H1 (cell line): ENCODE results near the gene LRBA. TPM values are rescaled to one million over a fixed set of nuclear protein-coding genes. Genes with fewer than 3 reads are reported as not detected.

Experiments
- CTCF ChIA-PET: fragments of 300-600 bp; sonication (Branson Sonifier 250); formaldehyde crosslinking; loops from one replicate; lab custom pipeline; 2021; ENCODE audit not compliant: partially characterized antibody; lab: Charles Lee
- POLR2A ChIA-PET: fragments of 300-600 bp; sonication (Branson Sonifier 250); formaldehyde crosslinking; loops from one replicate; lab custom pipeline; 2021; ENCODE audit warnings: inconsistent platforms; ENCODE audit not compliant: partially characterized antibody; lab: Charles Lee
- DNase-seq, 2 experiments: peaks; one replicate each; pipeline versions ENCODE4 v3.0.0 to v3.0.0-alpha.2; 2010 to 2022; ENCODE audit warnings: low spot score in 2 of 2, low read depth in 1 of 2, mixed read lengths in 1 of 2
- FAIRE-seq: peaks from 2 replicates; lab custom pipeline; 2011; peaks lifted over from hg19 to GRCh38; lab: Jason Lieb, UNC
- H2AFZ ChIP-seq: 2 replicates; pipeline ENCODE4 v1.8.1; 2012; ENCODE audit warnings: low read length, inconsistent platforms
- H2AK5ac ChIP-seq: 2 replicates; pipeline ENCODE4 v1.6.1; 2013; ENCODE audit warnings: low read depth, low read length
- H2BK120ac ChIP-seq: replicated peaks from 2 replicates; pipeline ENCODE3; 2013; ENCODE audit warnings: low read depth, low read length, inconsistent platforms
- H2BK12ac ChIP-seq: 2 replicates; pipeline ENCODE4 v1.6.1; 2013; ENCODE audit warnings: low read depth, low read length
- H2BK15ac ChIP-seq: 2 replicates; pipeline ENCODE4 v1.6.1; 2013; ENCODE audit warnings: low read length
- H2BK20ac ChIP-seq: 2 replicates; pipeline ENCODE4 v1.6.1; 2013; ENCODE audit warnings: low read length
- H2BK5ac ChIP-seq: 2 replicates; pipeline ENCODE4 v1.6.1; 2013; ENCODE audit warnings: low read depth, low read length
- H3K14ac ChIP-seq: 2 replicates; pipeline ENCODE4 v1.6.1; 2013; ENCODE audit warnings: inconsistent platforms; ENCODE audit not compliant: insufficient read length
- H3K18ac ChIP-seq: 2 replicates; pipeline ENCODE4 v1.6.1; 2013; ENCODE audit warnings: low read length; ENCODE audit errors: extremely low read depth
- H3K23ac ChIP-seq: 2 replicates; pipeline ENCODE4 v1.6.1; 2013; ENCODE audit warnings: inconsistent platforms; ENCODE audit not compliant: insufficient read length
- H3K23me2 ChIP-seq: 2 replicates; pipeline ENCODE4 v1.6.1; 2013; ENCODE audit warnings: low read depth, low read length
- H3K27ac ChIP-seq: 2 replicates; pipeline ENCODE4 v1.6.1; 2011; ENCODE audit warnings: low read depth, low read length, inconsistent platforms
- H3K27me3 ChIP-seq, 4 experiments: replicated peaks in 1 of 4; 1 replicate in 1 of 4; 2 replicates in 3 of 4; pipeline versions ENCODE4 v1.6.1 to v1.8.1; 2011 to 2013; ENCODE audit warnings: low read length in 3 of 4, mild to moderate bottlenecking in 3 of 4, inconsistent platforms in 2 of 4, mixed read lengths in 2 of 4, moderate library complexity in 1 of 4; ENCODE audit not compliant: control insufficient read depth in 3 of 4, insufficient read depth in 3 of 4; ENCODE audit errors: extremely low read depth in 1 of 4
- H3K36me3 ChIP-seq, 4 experiments: 2 replicates each; pipeline versions ENCODE4 v1.6.1 to v1.8.1; 2011 to 2013; ENCODE audit warnings: mild to moderate bottlenecking in 4 of 4, low read length in 3 of 4, moderate library complexity in 2 of 4, control low read depth in 1 of 4, inconsistent platforms in 1 of 4; ENCODE audit not compliant: insufficient read depth in 4 of 4, control insufficient read depth in 2 of 4
- H3K4ac ChIP-seq: replicated peaks from 2 replicates; pipeline ENCODE3; 2013; ENCODE audit warnings: low read length, low read depth, mixed read lengths, inconsistent platforms; ENCODE audit not compliant: insufficient read length
- H3K4me1 ChIP-seq, 4 experiments: replicated peaks in 1 of 4; 1 replicate in 1 of 4; 2 replicates in 3 of 4; pipeline versions ENCODE4 v1.6.1 to v1.8.1; 2011 to 2013; ENCODE audit warnings: low read length in 3 of 4, inconsistent platforms in 2 of 4, mixed read lengths in 1 of 4; ENCODE audit not compliant: insufficient read depth in 4 of 4, control insufficient read depth in 3 of 4
- H3K4me2 ChIP-seq, 2 experiments: 2 replicates each; pipeline versions ENCODE4 v1.6.1 to v1.8.1; 2011 to 2013; ENCODE audit warnings: low read depth in 2 of 2, low read length in 2 of 2, control low read depth in 1 of 2, inconsistent platforms in 1 of 2, mild to moderate bottlenecking in 1 of 2; ENCODE audit not compliant: insufficient read depth in 1 of 2
- H3K4me3 ChIP-seq, 4 experiments: fragments of 200-600, 300-600 bp in 1 of 4; sonication (generic), shearing (Covaris generic), sonication (Bioruptor Twin) in 1 of 4; 2 replicates each; pipeline versions ENCODE4 v1.5.1 to v1.8.1; 2011 to 2016; ENCODE audit warnings: low read length in 4 of 4, low read depth in 3 of 4, control low read depth in 2 of 4, inconsistent platforms in 2 of 4, mild to moderate bottlenecking in 2 of 4, mixed read lengths in 1 of 4, moderate library complexity in 1 of 4; ENCODE audit not compliant: insufficient read depth in 2 of 4; ENCODE audit errors: extremely low read depth in 1 of 4
- H3K56ac ChIP-seq: replicated peaks from 2 replicates; pipeline ENCODE3; 2013; ENCODE audit warnings: low read depth, mild to moderate bottlenecking, mixed read lengths, low read length, inconsistent platforms; ENCODE audit not compliant: insufficient read length
- H3K79me1 ChIP-seq: 2 replicates; pipeline ENCODE4 v1.6.1; 2013; ENCODE audit warnings: low read depth, low read length, control low read depth
- H3K79me2 ChIP-seq, 2 experiments: 2 replicates each; pipeline versions ENCODE4 v1.6.1 to v1.8.1; 2012 to 2013; ENCODE audit warnings: low read length in 2 of 2, mild to moderate bottlenecking in 2 of 2, inconsistent platforms in 1 of 2; ENCODE audit not compliant: insufficient read depth in 2 of 2, control insufficient read depth in 1 of 2
- H3K9ac ChIP-seq, 4 experiments: replicated peaks in 1 of 4; 1 replicate in 1 of 4; 2 replicates in 3 of 4; pipeline versions ENCODE4 v1.6.1 to v1.8.1; 2011 to 2013; ENCODE audit warnings: low read depth in 3 of 4, low read length in 3 of 4, control low read depth in 2 of 4, mild to moderate bottlenecking in 2 of 4, moderate library complexity in 2 of 4, inconsistent platforms in 1 of 4; ENCODE audit errors: extremely low read depth in 1 of 4
- H3K9me3 ChIP-seq, 2 experiments: 2 replicates each; pipeline versions ENCODE4 v1.6.1 to v1.8.1; 2012 to 2013; ENCODE audit warnings: mild to moderate bottlenecking in 2 of 2, moderate library complexity in 2 of 2, control low read depth in 1 of 2, inconsistent platforms in 1 of 2, low read depth in 1 of 2, low read length in 1 of 2, mixed read lengths in 1 of 2; ENCODE audit not compliant: insufficient read depth in 2 of 2
- H4K20me1 ChIP-seq, 2 experiments: replicated peaks in 1 of 2; 2 replicates each; pipeline versions ENCODE3 to v1.8.1; 2011 to 2013; ENCODE audit warnings: inconsistent platforms in 2 of 2, low read length in 2 of 2, mild to moderate bottlenecking in 1 of 2; ENCODE audit not compliant: insufficient read depth in 2 of 2, control insufficient read depth in 1 of 2
- H4K5ac ChIP-seq: 2 replicates; pipeline ENCODE4 v1.6.1; 2013; ENCODE audit warnings: low read length, low read depth, mixed read lengths, inconsistent platforms; ENCODE audit not compliant: insufficient read length
- H4K8ac ChIP-seq: 2 replicates; pipeline ENCODE4 v1.8.0; 2013; ENCODE audit warnings: mild to moderate bottlenecking, moderate library complexity, low read length, inconsistent platforms; ENCODE audit not compliant: insufficient read depth; ENCODE audit errors: extremely low read depth
- H4K91ac ChIP-seq: replicated peaks from 2 replicates; pipeline ENCODE3; 2013; ENCODE audit warnings: low read length, mixed read lengths, inconsistent platforms; ENCODE audit not compliant: insufficient read length
- CBX8 ChIP-seq: fragments of 300-800, 300-1000 bp; sonication (generic); IDR thresholded peaks from 2 replicates; pipeline ENCODE4 v1.7.1; 2016; ENCODE audit warnings: low read depth, low read length, borderline replicate concordance
- EP300 ChIP-seq, 2 experiments: IDR thresholded peaks; 1 replicate in 1 of 2; 2 replicates in 1 of 2; pipeline ENCODE4 v1.6.1; 2011 to 2012; ENCODE audit warnings: low read depth in 2 of 2, low read length in 2 of 2, mild to moderate bottlenecking in 2 of 2, borderline replicate concordance in 1 of 2, inconsistent platforms in 1 of 2, moderate library complexity in 1 of 2
- SRF ChIP-seq: IDR thresholded peaks from 2 replicates; pipeline ENCODE4 v1.6.1; 2011; ENCODE audit warnings: mild to moderate bottlenecking, low read depth, low read length, moderate library complexity
- TBP ChIP-seq: IDR thresholded peaks from 2 replicates; pipeline ENCODE4 v1.6.1; 2011; ENCODE audit warnings: low read depth, low read length, improper control_type of control experiment
- YY1 ChIP-seq: IDR thresholded peaks from 2 replicates; pipeline ENCODE4 v1.6.1; 2011; ENCODE audit warnings: low read depth, mild to moderate bottlenecking, low read length
- WGBS, 2 experiments: shearing (Covaris generic) in 1 of 2; methylation state at CpG; one replicate each; pipeline versions ENCODE4 v1.1.6 to v1.1.7; 2013 to 2015; ENCODE audit warnings: low lambda C conversion rate in 2 of 2, mixed read lengths in 2 of 2, inconsistent platforms in 1 of 2, low coverage in 1 of 2, missing lambda C conversion rate in 1 of 2; ENCODE audit not compliant: insufficient replicate concordance in 2 of 2, insufficient coverage in 1 of 2, insufficient read length in 1 of 2; ENCODE audit errors: extremely low coverage in 1 of 2, missing lambda C conversion rate in 1 of 2; 5-methylcytosine and 5-hydroxymethylcytosine counted together
- polyA plus RNA-seq, 7 experiments: library from polyadenylated mRNA; depleted of rRNA in 3 of 7; stranded (reverse) in 5 of 7; unstranded in 2 of 7; fragments of >200 nt in 5 of 7; fragments of 200-250 nt in 2 of 7; gene quantifications; 1 replicate in 5 of 7; 2 replicates in 1 of 7; 4 replicates in 1 of 7; pipeline versions ENCODE4 v1.2.1 to v1.2.3, GENCODE V29; 2011 to 2013; ENCODE audit warnings: missing spikeins in 2 of 7, mixed read lengths in 2 of 7
- total RNA-seq: library from RNA; stranded (reverse); fragmentation: NEBNext Ultra II Directional; extraction: Animal tissue kit (Norgen Biotek cat#: 25700); gene quantifications from 2 replicates; pipeline ENCODE4 v1.2.1, GENCODE V29; 2021

Gene LRBA
- total and polyA plus RNA-seq, 2 of the 8 experiments (the other 6 are each of a cell fraction or from before 2014, with no cell fraction given), result 54.6 to 83.2 TPM

GRCh38 chr4:150323406-150324325, 691.4 kb downstream of the LRBA start:
- no peak overlapping the region for H3K27ac ChIP-seq
- H3K9ac ChIP-seq, result no peak overlapping the region
- no peaks in the 10 kb centered on the region for H3K9me3 ChIP-seq
- no peaks in the 10 kb centered on the region for H3K79me2 ChIP-seq
- ChIA-PET POLR2A (no interaction called here), CTCF (interaction anchor here (0.8 to 1.5 kb wide), 2 partner anchors 14 to 19 kb away, joined by 3 to 4 read pairs; no protein-coding TSS in a partner anchor)
- no peak overlapping the region for H2BK12ac ChIP-seq
- H3K4me3 ChIP-seq, result no peak overlapping the region
- H3K27me3 ChIP-seq, result no peaks in the 10 kb centered on the region
- H4K91ac ChIP-seq, result no peak overlapping the region
- TF ChIP-seq SRF, result no peak
- no peak for TF ChIP-seq YY1
- TF ChIP-seq TBP, result no peak
- no peak for TF ChIP-seq EP300 (IDR thresholded peaks at IDR 0.05; ENCODE audit: borderline replicate concordance in 1 of 2, low read depth in 2 of 2, low read length in 2 of 2)
- TF ChIP-seq CBX8, result no peak
- no peak overlapping the region for H3K14ac ChIP-seq
- WGBS, 2 experiments, result 88% methylated on average over 7 of the region's 7 CpGs; no CpG with 5 or more reads in 1 of the 2 experiments
- H3K23me2 ChIP-seq, result no peaks in the 10 kb centered on the region
- no peaks in the 10 kb centered on the region for H3K36me3 ChIP-seq
- H2AFZ ChIP-seq, result no peak overlapping the region
- no peak overlapping the region for H3K56ac ChIP-seq
- no peak overlapping the region for H2BK15ac ChIP-seq
- H3K79me1 ChIP-seq, result no peaks in the 10 kb centered on the region
- H3K4ac ChIP-seq, result no peak overlapping the region
- H2BK5ac ChIP-seq, result no peak overlapping the region
- H4K20me1 ChIP-seq, result peaks cover 3 to 4% of the 10 kb centered on the region in 2 experiments
- no peak overlapping the region for H4K5ac ChIP-seq
- H3K23ac ChIP-seq, result no peak overlapping the region
- DNase-seq, result no peak
- H3K4me1 ChIP-seq, result no peaks in the 10 kb centered on the region; a peak in 1 of 7 replicates
- no peak overlapping the region for H2BK20ac ChIP-seq
- H3K18ac ChIP-seq, result no peak overlapping the region
- no peak for FAIRE-seq
- H4K8ac ChIP-seq, result no peak overlapping the region
- H2BK120ac ChIP-seq, result no peak overlapping the region
- H2AK5ac ChIP-seq, result no peak overlapping the region
- no peak overlapping the region for H3K4me2 ChIP-seq
